ENCODE results near the gene TRAF6.

DNA sequence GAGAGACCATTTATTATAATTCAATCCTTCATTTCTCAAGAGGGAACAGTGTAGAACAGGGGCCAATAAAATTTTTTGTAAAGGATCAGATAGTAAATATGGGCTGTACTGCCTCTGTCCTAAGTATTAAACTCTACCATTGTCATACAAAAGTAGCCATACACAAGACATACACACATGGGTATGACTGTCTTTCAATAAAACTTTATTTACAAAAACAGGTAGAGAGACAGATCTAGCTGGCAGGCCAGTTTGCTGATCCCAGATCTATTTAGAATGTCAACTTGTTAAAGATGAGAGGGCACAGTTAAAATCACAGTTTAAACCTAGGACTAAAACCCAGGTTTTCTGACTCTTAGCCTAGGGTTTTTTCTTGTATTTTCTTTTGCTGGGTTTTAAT lies 16.7 kb downstream of the TRAF6 start:
- TF ChIP-seq, protein P1, sequence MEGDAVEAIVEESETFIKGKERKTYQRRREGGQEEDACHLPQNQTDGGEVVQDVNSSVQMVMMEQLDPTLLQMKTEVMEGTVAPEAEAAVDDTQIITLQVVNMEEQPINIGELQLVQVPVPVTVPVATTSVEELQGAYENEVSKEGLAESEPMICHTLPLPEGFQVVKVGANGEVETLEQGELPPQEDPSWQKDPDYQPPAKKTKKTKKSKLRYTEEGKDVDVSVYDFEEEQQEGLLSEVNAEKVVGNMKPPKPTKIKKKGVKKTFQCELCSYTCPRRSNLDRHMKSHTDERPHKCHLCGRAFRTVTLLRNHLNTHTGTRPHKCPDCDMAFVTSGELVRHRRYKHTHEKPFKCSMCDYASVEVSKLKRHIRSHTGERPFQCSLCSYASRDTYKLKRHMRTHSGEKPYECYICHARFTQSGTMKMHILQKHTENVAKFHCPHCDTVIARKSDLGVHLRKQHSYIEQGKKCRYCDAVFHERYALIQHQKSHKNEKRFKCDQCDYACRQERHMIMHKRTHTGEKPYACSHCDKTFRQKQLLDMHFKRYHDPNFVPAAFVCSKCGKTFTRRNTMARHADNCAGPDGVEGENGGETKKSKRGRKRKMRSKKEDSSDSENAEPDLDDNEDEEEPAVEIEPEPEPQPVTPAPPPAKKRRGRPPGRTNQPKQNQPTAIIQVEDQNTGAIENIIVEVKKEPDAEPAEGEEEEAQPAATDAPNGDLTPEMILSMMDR (optimal IDR thresholded peaks at IDR 0.05 in 1 of 3, IDR thresholded peaks at IDR 0.05 in 1 of 3, conservative IDR thresholded peaks at IDR 0.05 in 1 of 3; ENCODE audit: extremely low read depth in 1 of 3, insufficient read depth in 2 of 3, low read length in 3 of 3): no peak
- TF ChIP-seq EZH2 (IDR thresholded peaks at IDR 0.05; ENCODE audit: low read length): no peak

Data from keratinocyte (primary cell).